SK-N-SH (cell line): ENCODE data around the gene PAFAH1B2. TPM values are rescaled to one million over a fixed set of nuclear protein-coding genes. Genes with fewer than 3 reads are reported as not detected.
"Not testable (repeated sequence)": the region's sequence is repeated elsewhere in the genome, so short reads cannot be mapped to it uniquely, and the experiment has no call there.

Source experiments
- CTCF ChIA-PET: fragments of 300-600, 350-600 bp; formaldehyde crosslinking; extraction: SDS; loops from one replicate; lab custom pipeline; 2021; lab: Yijun Ruan, JAX
- POLR2A ChIA-PET: fragments of 350-600 bp; sonication (Branson Sonifier 250); formaldehyde crosslinking; extraction: SDS; loops from one replicate; lab custom pipeline; 2020; ENCODE audit warnings: antibody characterized with exemption, inconsistent platforms; lab: Yijun Ruan, JAX
- DNase-seq: peaks from one replicate; pipeline ENCODE4 v3.0.0; 2012
- H2AFZ ChIP-seq: fragments of 200-600 bp; sonication (generic); 2 replicates; pipeline ENCODE4 v1.8.1; 2016; ENCODE audit warnings: antibody characterized with exemption, mild to moderate bottlenecking, low read depth
- H3F3A ChIP-seq: fragments of 200-600 bp; sonication (generic); replicated peaks from 2 replicates; pipeline ENCODE3; 2016; ENCODE audit warnings: antibody characterized with exemption, mild to moderate bottlenecking; ENCODE audit not compliant: insufficient read depth
- H3K27ac ChIP-seq, 2 experiments: fragments of 200-500 bp in 1 of 2; fragments of 200-600 bp in 1 of 2; sonication (Bioruptor generic) in 1 of 2; sonication (generic), shearing (Covaris generic) in 1 of 2; 2 replicates each; pipeline versions ENCODE4 v1.5.1 to v1.6.1; 2014 to 2016; ENCODE audit warnings: low read depth in 2 of 2, inconsistent platforms in 1 of 2, low read length in 1 of 2, mild to moderate bottlenecking in 1 of 2, mixed read lengths in 1 of 2
- H3K27me3 ChIP-seq: fragments of 200-600 bp; sonication (generic), shearing (Covaris generic); 2 replicates; pipeline ENCODE4 v1.6.1; 2016; ENCODE audit warnings: mixed run types; ENCODE audit not compliant: insufficient read depth
- H3K36me3 ChIP-seq, 2 experiments: fragments of 200-500 bp in 1 of 2; fragments of 200-600 bp in 1 of 2; sonication (Bioruptor generic) in 1 of 2; sonication (generic) in 1 of 2; replicated peaks in 1 of 2; 2 replicates each; pipeline versions ENCODE3 to v1.5.1; 2014 to 2016; ENCODE audit warnings: low read length in 1 of 2, mild to moderate bottlenecking in 1 of 2; ENCODE audit not compliant: insufficient read depth in 2 of 2, control insufficient read depth in 1 of 2
- H3K4me1 ChIP-seq, 2 experiments: fragments of 200-500 bp in 1 of 2; fragments of 200-600 bp in 1 of 2; sonication (Bioruptor generic) in 1 of 2; sonication (generic), shearing (Covaris generic) in 1 of 2; 2 replicates each; pipeline versions ENCODE4 v1.5.1 to v1.6.1; 2014 to 2016; ENCODE audit warnings: low read depth in 1 of 2, low read length in 1 of 2, mixed run types in 1 of 2; ENCODE audit not compliant: insufficient read depth in 2 of 2, control insufficient read depth in 1 of 2
- H3K4me2 ChIP-seq: fragments of 200-600 bp; sonication (generic), shearing (Covaris generic); 2 replicates; pipeline ENCODE4 v1.6.1; 2017; ENCODE audit warnings: mixed run types
- H3K4me3 ChIP-seq, 2 experiments: fragments of 200-500 bp in 1 of 2; fragments of 200-600 bp in 1 of 2; sonication (Bioruptor generic) in 1 of 2; sonication (generic), shearing (Covaris generic) in 1 of 2; 2 replicates each; pipeline versions ENCODE4 v1.5.1 to v1.8.1; 2014 to 2016; ENCODE audit warnings: low read depth in 2 of 2, inconsistent platforms in 1 of 2, low read length in 1 of 2, mild to moderate bottlenecking in 1 of 2, mixed read lengths in 1 of 2, moderate library complexity in 1 of 2
- H3K79me2 ChIP-seq: fragments of 200-600 bp; sonication (generic); 2 replicates; pipeline ENCODE4 v1.8.1; 2017; ENCODE audit warnings: mild to moderate bottlenecking; ENCODE audit not compliant: insufficient read depth
- H3K9ac ChIP-seq: fragments of 200-600 bp; sonication (generic); 2 replicates; pipeline ENCODE4 v1.6.1; 2017; ENCODE audit warnings: mixed run types
- H3K9me2 ChIP-seq: fragments of 200-600 bp; sonication (generic); 2 replicates; pipeline ENCODE4 v1.6.1; 2017; ENCODE audit warnings: mixed run types
- H3K9me3 ChIP-seq: fragments of 200-600 bp; sonication (generic); 2 replicates; pipeline ENCODE4 v1.6.1; 2017; ENCODE audit warnings: mixed run types, mild to moderate bottlenecking, moderate library complexity
- H4K20me1 ChIP-seq: fragments of 200-600 bp; sonication (generic); 2 replicates; pipeline ENCODE4 v1.6.1; 2017; ENCODE audit warnings: mild to moderate bottlenecking, mixed run types; ENCODE audit not compliant: insufficient read depth
- CHD2 ChIP-seq: fragments of 150-350 bp; IDR thresholded peaks from 2 replicates; pipeline ENCODE4 v1.6.1; 2018; ENCODE audit warnings: low read length; ENCODE audit not compliant: partially characterized antibody
- EZH2phosphoT487 ChIP-seq: fragments of 200-600 bp; sonication (generic); IDR thresholded peaks from 2 replicates; pipeline ENCODE4 v1.6.1; 2017; ENCODE audit warnings: low read depth, mixed run types, mild to moderate bottlenecking, antibody characterized with exemption, moderate library complexity, borderline replicate concordance
- FOXJ3 ChIP-seq: sonication (generic); formaldehyde crosslinking; IDR thresholded peaks from 2 replicates; pipeline ENCODE4 v1.5.1; 2020; ENCODE audit warnings: mild to moderate bottlenecking, missing genetic modification reagents
- MAX ChIP-seq: IDR thresholded peaks from 2 replicates; pipeline ENCODE4 v1.4.0; 2012; ENCODE audit warnings: low read depth
- NFIC ChIP-seq: IDR thresholded peaks from 2 replicates; pipeline ENCODE4 v1.4.0; 2012; ENCODE audit warnings: borderline replicate concordance
- NRF1 ChIP-seq: IDR thresholded peaks from 2 replicates; pipeline ENCODE4 v1.6.1; 2012; ENCODE audit warnings: low read depth, mild to moderate bottlenecking, low read length
- PBX3 ChIP-seq: IDR thresholded peaks from 2 replicates; pipeline ENCODE4; 2012
- RXRA ChIP-seq: IDR thresholded peaks from 2 replicates; pipeline ENCODE4 v1.4.0; 2012; ENCODE audit warnings: low read depth, mild to moderate bottlenecking, borderline replicate concordance
- TAF1 ChIP-seq: IDR thresholded peaks from 2 replicates; pipeline ENCODE4 v1.6.1; 2012; ENCODE audit warnings: low read depth, mild to moderate bottlenecking, low read length, moderate library complexity, borderline replicate concordance
- TEAD4 ChIP-seq: IDR thresholded peaks from 2 replicates; pipeline ENCODE4 v1.4.0; 2012; ENCODE audit warnings: mild to moderate bottlenecking, borderline replicate concordance; ENCODE audit not compliant: insufficient read depth
- WGBS: methylation state at CpG from one replicate; pipeline ENCODE4 v1.1.6; 2017; ENCODE audit warnings: low lambda C conversion rate; 5-methylcytosine and 5-hydroxymethylcytosine counted together
- polyA plus RNA-seq, 3 experiments: library from polyadenylated mRNA; depleted of rRNA; stranded (reverse); fragments of >200 nt; gene quantifications; 2 replicates each; pipeline ENCODE4 v1.2.3, GENCODE V29; 2012

The PAFAH1B2 gene
- polyA plus RNA-seq, 1 of the 3 experiments (the other 2 are of a cell fraction) = 19.6 TPM

DNA sequence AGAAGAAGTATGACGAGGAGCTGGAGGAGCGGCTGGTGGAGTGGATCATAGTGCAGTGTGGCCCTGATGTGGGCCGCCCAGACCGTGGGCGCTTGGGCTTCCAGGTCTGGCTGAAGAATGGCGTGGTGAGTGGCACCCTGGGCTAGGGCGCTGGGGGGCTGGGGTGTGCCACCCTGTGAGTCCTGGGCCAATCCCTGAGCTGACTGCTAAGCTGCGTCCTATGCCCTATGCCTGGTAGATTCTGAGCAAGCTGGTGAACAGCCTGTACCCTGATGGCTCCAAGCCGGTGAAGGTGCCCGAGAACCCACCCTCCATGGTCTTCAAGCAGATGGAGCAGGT lies 59.0 kb downstream of the PAFAH1B2 start:
- H3K4me2 ChIP-seq = peak overlapping the region; percentile 77; the same call in 1 of the 2 replicates
- H3K27ac ChIP-seq = no peak overlapping the region
- H3F3A ChIP-seq = peaks cover 23% of the 10 kb centered on the region
- POLR2A ChIA-PET = interaction anchor here (1.0 kb wide), 2 partner anchors 12 to 28 kb away, joined by 3 read pairs; partner anchors contain the start of gene PCSK7
- H2AFZ ChIP-seq = no peak overlapping the region
- 92% methylated on average over 2 of the region's 10 CpGs for WGBS
- H3K9ac ChIP-seq = no peak overlapping the region
- DNase-seq = no peak
- no peaks in the 10 kb centered on the region for H3K27me3 ChIP-seq
- no peaks in the 10 kb centered on the region for H3K9me3 ChIP-seq
- CTCF ChIA-PET = interaction anchor here (0.8 kb wide), 1 partner anchor 13 kb away, joined by 3 read pairs; no protein-coding TSS in a partner anchor
- H3K4me1 ChIP-seq = peaks cover 8 to 13% of the 10 kb centered on the region in 2 experiments; a peak in 3 of 4 replicates
- peaks cover 26% of the 10 kb centered on the region; the same call in 1 of the 2 replicates for H4K20me1 ChIP-seq
- peaks cover 59% of the 10 kb centered on the region for H3K79me2 ChIP-seq
- TF ChIP-seq CHD2 (no peak), FOXJ3 (no peak)
- no peak overlapping the region for H3K4me3 ChIP-seq
- H3K9me2 ChIP-seq = no peaks in the 10 kb centered on the region
- H3K36me3 ChIP-seq = peaks cover 0 to 23% of the 10 kb centered on the region in 2 experiments

DNA sequence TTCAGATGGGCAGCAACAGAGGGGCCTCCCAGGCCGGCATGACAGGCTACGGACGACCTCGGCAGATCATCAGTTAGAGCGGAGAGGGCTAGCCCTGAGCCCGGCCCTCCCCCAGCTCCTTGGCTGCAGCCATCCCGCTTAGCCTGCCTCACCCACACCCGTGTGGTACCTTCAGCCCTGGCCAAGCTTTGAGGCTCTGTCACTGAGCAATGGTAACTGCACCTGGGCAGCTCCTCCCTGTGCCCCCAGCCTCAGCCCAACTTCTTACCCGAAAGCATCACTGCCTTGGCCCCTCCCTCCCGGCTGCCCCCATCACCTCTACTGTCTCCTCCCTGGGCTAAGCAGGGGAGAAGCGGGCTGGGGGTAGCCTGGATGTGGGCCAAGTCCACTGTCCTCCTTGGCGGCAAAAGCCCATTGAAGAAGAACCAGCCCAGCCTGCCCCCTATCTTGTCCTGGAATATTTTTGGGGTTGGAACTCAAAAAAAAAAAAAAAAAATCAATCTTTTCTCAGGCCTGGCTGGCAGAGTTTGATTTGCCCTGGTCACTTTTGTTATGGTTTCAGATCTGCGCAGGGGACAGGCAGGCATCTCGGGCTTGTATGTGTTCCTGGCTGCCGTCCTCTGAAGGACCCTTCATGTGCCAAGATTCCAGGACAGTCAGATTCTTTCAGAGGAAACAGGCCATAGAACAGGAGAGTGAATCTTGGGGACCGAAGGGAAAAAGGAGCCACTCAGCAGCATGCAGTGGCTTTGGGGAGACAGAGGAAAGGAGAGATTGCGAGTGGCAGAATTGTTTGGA lies 60.4 kb downstream of the PAFAH1B2 start:
- DNase-seq = no peak
- peaks cover 0 to 7% of the 10 kb centered on the region in 2 experiments; a peak in 2 of 4 replicates for H3K4me1 ChIP-seq
- H3K9me2 ChIP-seq = no peaks in the 10 kb centered on the region
- H3F3A ChIP-seq = peaks cover 19% of the 10 kb centered on the region
- TF ChIP-seq TEAD4 (no peak), CHD2 (no peak), RXRA (no peak)
- no peaks in the 10 kb centered on the region for H3K9me3 ChIP-seq
- 92% methylated on average over 9 of the region's 17 CpGs for whole genome bisulfite sequencing
- no peak overlapping the region for H3K4me2 ChIP-seq
- POLR2A ChIA-PET = interaction anchor here (0.6 kb wide), 1 partner anchor 66 kb away, joined by 3 read pairs; no protein-coding TSS in a partner anchor
- H3K79me2 ChIP-seq = peaks cover 45% of the 10 kb centered on the region
- CTCF ChIA-PET = interaction anchor here (2.0 kb wide), 1 partner anchor 22 kb away, joined by 8 read pairs; no protein-coding TSS in a partner anchor
- H3K27me3 ChIP-seq = no peaks in the 10 kb centered on the region
- H3K36me3 ChIP-seq = peaks cover 0 to 23% of the 10 kb centered on the region in 2 experiments
- H4K20me1 ChIP-seq = peaks cover 26% of the 10 kb centered on the region; the same call in 1 of the 2 replicates
- H2AFZ ChIP-seq = no peak overlapping the region
- H3K4me3 ChIP-seq = no peak overlapping the region
- H3K27ac ChIP-seq = no peak overlapping the region
- H3K9ac ChIP-seq = no peak overlapping the region

DNA sequence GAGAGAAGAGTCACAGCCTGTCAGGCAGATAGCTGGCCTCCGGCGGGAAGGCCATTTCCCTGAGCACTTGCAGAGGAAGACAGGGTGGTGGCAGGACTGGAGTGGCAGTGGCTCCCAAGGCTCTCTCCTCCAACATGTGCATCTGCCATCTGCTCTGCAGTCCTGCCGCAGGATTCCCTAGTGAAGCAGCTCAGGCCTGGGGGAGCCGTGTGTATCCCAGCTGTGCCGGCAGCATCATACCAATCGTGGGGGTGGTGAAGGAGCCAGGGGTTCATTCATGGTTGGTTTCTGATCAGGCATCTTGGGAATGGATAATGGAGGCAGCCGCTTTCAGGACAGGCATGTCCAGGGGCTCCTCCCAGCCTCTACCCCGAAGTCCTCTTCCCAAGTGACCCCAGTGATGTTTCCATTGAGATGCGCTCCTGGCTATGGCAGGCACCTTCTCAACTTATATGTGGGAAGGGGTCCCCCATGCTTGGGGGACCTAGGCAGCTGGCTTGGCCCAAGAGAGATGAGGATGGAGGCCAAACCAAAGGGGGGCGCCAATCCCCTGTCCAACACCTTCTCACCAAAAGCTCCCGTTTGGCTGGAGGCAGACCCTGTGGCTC lies 61.2 kb downstream of the PAFAH1B2 start:
- Histone ChIP-seq H3K9me3 (no peaks in the 10 kb centered on the region), H3K9ac (no peak overlapping the region), H3K4me2 (no peak overlapping the region), H3K27ac (no peak overlapping the region), H3K36me3 (peaks cover 0 to 23% of the 10 kb centered on the region in 2 experiments), H4K20me1 (peaks cover 26% of the 10 kb centered on the region; the same call in 1 of the 2 replicates), H3K4me1 (peaks cover 0 to 7% of the 10 kb centered on the region in 2 experiments; a peak in 2 of 4 replicates), H3K79me2 (peaks cover 37% of the 10 kb centered on the region; the same call in 1 of the 2 replicates), H3K9me2 (no peaks in the 10 kb centered on the region), H2AFZ (no peak overlapping the region), H3F3A (peaks cover 26% of the 10 kb centered on the region), H3K4me3 (no peak overlapping the region), H3K27me3 (no peaks in the 10 kb centered on the region)
- 90% methylated on average over 8 of the region's 11 CpGs for WGBS
- CTCF ChIA-PET = interaction anchor here (2.0 kb wide), 1 partner anchor 22 kb away, joined by 8 read pairs; no protein-coding TSS in a partner anchor
- TF ChIP-seq EZH2phosphoT487 (no peak), PBX3 (no peak), FOXJ3 (no peak), TAF1 (no peak), NRF1 (no peak), NFIC (no peak), CHD2 (no peak), MAX (no peak)
- no peak for DNase-seq
- POLR2A ChIA-PET = no interaction called here

DNA sequence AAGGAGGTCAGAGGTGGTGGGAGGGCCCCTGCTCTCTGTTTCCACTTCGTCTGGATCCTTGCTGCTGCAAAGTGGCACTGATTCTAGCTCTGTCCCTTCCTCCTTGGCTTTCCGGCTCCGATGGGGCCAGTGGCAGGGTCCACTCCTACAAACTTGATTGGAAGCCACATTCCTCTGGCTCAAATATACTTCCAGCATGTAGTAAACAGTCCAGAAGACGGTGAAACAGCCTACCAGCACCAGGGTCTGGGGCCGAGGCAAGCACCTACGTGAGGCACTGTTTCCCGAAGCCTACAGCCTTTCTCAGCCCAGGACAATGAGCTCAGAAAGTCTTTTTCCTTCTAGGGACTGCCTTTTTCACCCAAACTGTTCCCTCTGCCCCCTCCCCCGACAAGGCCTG lies 62.0 kb downstream of the PAFAH1B2 start:
- H3K9ac ChIP-seq, H3K4me3 ChIP-seq, H3K9me3 ChIP-seq, H2AFZ ChIP-seq, POLR2A ChIA-PET, H3K4me1 ChIP-seq, H3K27ac ChIP-seq, DNase-seq, H3K4me2 ChIP-seq, H3K9me2 ChIP-seq, H3K27me3 ChIP-seq, CTCF ChIA-PET: not testable (repeated sequence)
- H3K36me3 ChIP-seq = peaks cover 0 to 23% of the 10 kb centered on the region in 2 experiments
- H3F3A ChIP-seq = peaks cover 34% of the 10 kb centered on the region
- peaks cover 29% of the 10 kb centered on the region; the same call in 1 of the 2 replicates for H3K79me2 ChIP-seq
- H4K20me1 ChIP-seq = peaks cover 26% of the 10 kb centered on the region; the same call in 1 of the 2 replicates
- WGBS = 94% methylated on average over 5 of the region's 8 CpGs
